ENCODE measurements around the gene XPR1. TPM values are rescaled to one million over a fixed set of nuclear protein-coding genes. Genes with fewer than 3 reads are reported as not detected.
"Not testable (repeated sequence)": the region's sequence is repeated elsewhere in the genome, so short reads cannot be mapped to it uniquely, and the experiment has no call there.

The XPR1 gene
- total and polyA plus RNA-seq, 3 donors from 2014 or later: 34.8 to 76.2 (median 71.8) TPM

DNA sequence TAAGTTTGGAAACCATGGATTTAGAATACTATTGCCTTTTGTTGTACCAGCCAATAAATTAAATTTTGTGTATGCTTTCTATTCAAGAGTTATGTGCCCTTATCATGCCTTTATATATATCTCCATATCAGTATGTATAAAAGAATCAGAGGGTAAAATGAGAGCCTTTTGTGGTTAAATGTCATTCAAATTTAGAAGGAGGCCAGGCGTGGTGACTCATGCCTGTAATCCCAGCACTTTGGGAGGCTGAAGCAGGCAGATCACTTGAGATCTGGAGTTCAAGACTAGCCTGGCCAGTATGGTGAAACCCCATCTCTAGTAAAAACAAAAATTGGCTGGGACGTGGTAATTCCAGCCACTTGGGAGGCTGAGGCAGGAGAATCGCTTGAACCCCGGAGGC is 88.9 kb downstream of the XPR1 start:
- no peak for DNase-seq
- intact Hi-C loops (cut with DNase I; ENCODE audit: low total_unique reads): no loop called here
- Histone ChIP-seq H3K4me1 (no peaks in the 10 kb centered on the region), H3K27ac (no peak overlapping the region), H3K4me3 (no peak overlapping the region), H3K9me3 (no peaks in the 10 kb centered on the region), H3K27me3 (no peaks in the 10 kb centered on the region), H3K36me3 (ENCODE audit: low read depth, missing control alignments) (no peaks in the 10 kb centered on the region)
- TF ChIP-seq, protein P1, sequence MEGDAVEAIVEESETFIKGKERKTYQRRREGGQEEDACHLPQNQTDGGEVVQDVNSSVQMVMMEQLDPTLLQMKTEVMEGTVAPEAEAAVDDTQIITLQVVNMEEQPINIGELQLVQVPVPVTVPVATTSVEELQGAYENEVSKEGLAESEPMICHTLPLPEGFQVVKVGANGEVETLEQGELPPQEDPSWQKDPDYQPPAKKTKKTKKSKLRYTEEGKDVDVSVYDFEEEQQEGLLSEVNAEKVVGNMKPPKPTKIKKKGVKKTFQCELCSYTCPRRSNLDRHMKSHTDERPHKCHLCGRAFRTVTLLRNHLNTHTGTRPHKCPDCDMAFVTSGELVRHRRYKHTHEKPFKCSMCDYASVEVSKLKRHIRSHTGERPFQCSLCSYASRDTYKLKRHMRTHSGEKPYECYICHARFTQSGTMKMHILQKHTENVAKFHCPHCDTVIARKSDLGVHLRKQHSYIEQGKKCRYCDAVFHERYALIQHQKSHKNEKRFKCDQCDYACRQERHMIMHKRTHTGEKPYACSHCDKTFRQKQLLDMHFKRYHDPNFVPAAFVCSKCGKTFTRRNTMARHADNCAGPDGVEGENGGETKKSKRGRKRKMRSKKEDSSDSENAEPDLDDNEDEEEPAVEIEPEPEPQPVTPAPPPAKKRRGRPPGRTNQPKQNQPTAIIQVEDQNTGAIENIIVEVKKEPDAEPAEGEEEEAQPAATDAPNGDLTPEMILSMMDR (IDR thresholded peaks at IDR 0.05): no peak
- TF ChIP-seq POLR2A (IDR thresholded peaks at IDR 0.05): no peak
- 95 to 96% methylated on average over 4 of the region's 4 CpGs for WGBS, 2 donors

DNA sequence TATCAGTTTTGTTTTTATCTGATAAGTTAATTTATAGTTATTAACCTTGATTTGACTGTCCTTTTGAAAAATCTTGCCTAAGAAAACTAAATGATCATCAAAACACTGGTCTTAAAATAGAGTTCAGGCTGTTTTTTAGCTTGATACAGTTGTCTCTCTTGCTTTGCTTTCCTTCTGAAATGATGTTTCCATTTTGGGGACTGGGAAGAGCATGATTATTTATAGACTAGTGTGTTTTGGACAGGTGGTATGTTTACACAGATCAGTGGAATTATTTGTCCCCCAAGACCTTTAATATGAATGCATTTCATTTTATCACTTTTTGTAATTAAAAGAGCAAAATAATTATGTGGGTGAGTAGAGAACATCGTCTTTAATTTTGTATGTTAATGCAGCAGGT is 90.8 kb downstream of the XPR1 start:
- no peaks in the 10 kb centered on the region for H3K36me3 ChIP-seq (ENCODE audit: low read depth, missing control alignments)
- no peaks in the 10 kb centered on the region for H3K4me1 ChIP-seq
- no peaks in the 10 kb centered on the region for H3K27me3 ChIP-seq
- H3K4me3 ChIP-seq: no peak overlapping the region
- intact Hi-C loops (cut with DNase I; ENCODE audit: low total_unique reads): no loop called here
- H3K9me3 ChIP-seq: no peaks in the 10 kb centered on the region
- TF ChIP-seq, protein P1 (IDR thresholded peaks at IDR 0.05): no peak
- no peak for TF ChIP-seq POLR2A (IDR thresholded peaks at IDR 0.05)
- 66 to 71% methylated on average over 1 of the region's 1 CpG for WGBS, 2 donors
- H3K27ac ChIP-seq: no peak overlapping the region
- no peak for DNase-seq

DNA sequence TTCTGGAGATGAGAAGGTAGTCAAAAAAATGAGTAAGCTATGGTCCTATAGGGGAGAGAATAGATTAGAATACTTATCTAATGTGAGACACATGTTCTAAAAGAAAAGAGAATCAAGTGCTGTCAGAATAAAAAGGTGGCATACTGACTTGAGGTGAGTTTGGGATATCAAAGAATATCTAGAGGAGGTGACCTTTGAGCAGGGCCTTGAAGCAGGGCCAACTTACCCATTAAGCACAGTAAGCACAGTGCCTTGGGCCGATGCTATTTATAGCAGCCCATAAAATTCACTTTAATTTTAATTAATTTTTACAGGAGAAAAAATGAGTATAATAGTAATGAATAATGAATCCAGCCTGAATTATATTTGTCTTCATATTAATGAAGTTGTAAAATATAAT is 92.2 kb downstream of the XPR1 start:
- DNase-seq: no peak
- no peak overlapping the region for H3K4me3 ChIP-seq
- WGBS, 2 donors: 82 to 97% methylated on average over 1 of the region's 1 CpG
- H3K9me3 ChIP-seq: no peaks in the 10 kb centered on the region
- no peak for TF ChIP-seq POLR2A (IDR thresholded peaks at IDR 0.05)
- TF ChIP-seq, protein P1 (IDR thresholded peaks at IDR 0.05): no peak
- no peaks in the 10 kb centered on the region for H3K27me3 ChIP-seq
- H3K36me3 ChIP-seq (ENCODE audit: low read depth, missing control alignments): no peaks in the 10 kb centered on the region
- intact Hi-C loops (cut with DNase I; ENCODE audit: low total_unique reads): no loop called here
- no peak overlapping the region for H3K27ac ChIP-seq
- no peaks in the 10 kb centered on the region for H3K4me1 ChIP-seq

DNA sequence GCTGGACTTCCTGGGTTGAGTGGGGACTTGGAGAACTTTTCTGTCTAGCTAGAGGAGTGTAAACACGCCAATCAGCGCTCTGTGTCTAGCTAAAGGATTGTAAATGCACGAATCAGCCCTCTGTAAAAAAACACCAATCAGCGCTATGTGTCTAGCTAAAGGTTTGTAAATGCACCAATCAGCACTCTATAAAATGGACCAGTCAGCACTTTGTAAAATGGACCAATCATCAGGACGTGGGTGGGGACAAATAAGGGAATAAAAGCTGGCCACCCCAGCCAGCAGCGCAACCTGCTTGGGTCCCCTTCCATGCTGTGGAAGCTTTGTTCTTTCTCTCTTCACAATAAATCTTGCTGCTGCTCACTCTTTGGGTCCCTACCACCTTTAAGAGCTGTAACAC is 94.2 kb downstream of the XPR1 start:
- H3K4me3 ChIP-seq; H3K36me3 ChIP-seq (ENCODE audit: low read depth, missing control alignments); intact Hi-C loops (cut with DNase I; ENCODE audit: low total_unique reads); DNase-seq; H3K9me3 ChIP-seq; H3K4me1 ChIP-seq; H3K27me3 ChIP-seq; H3K27ac ChIP-seq: not testable (repeated sequence)
- WGBS, 2 donors: 80 to 81% methylated on average over 6 of the region's 6 CpGs

DNA sequence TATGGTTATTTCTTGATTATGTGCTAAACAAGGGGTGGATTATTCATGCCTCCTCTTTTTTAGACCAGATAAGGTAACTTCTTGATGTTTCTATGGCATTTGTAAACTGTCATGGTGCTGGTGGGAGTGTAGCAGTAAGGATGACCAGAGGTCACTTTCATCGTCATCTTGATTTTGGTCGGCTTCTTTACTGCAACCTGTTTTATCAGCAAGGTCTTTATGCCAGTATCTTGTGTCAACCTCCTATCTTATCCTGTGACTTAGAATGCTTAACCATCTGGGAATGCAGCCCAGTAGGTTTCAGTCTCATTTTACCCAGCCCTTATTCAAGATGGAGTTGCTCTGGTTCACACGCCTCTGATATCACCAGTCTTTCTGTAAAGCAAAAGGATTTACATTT is 95.9 kb downstream of the XPR1 start:
- H3K36me3 ChIP-seq (ENCODE audit: low read depth, missing control alignments); H3K4me1 ChIP-seq; H3K9me3 ChIP-seq; H3K27me3 ChIP-seq; H3K4me3 ChIP-seq; DNase-seq; intact Hi-C loops (cut with DNase I; ENCODE audit: low total_unique reads); H3K27ac ChIP-seq: not testable (repeated sequence)
- WGBS, 2 donors: 64 to 81% methylated on average over 3 of the region's 3 CpGs

DNA sequence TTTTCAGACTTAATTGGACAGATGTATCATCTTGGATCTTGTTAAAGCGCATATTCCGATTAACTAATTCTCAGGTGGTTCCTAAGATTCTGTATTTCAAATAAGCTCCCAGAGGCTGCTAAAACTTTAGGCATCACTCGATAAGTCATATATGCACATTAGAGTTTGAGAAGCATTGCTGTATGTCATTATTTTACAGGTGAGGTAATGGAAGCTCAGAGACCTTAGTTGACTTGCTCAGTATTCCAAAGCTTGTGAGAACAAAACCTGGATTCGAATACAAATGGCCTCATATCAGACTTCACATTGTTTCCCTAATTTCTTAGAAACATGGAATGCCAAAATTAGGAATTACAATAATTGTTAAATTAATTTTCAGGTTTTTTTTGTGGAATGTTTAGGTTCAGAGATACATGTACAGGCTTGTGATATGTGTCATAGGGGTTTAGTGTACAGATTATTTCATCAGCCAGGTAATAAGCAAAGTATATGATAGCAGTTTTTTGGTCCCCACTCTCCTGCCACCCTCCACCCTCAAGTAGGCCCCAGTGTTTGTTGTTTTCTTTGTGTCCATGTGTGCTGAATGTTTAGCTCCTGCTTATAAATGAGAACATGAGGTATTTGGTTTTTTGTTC is 96.8 kb downstream of the XPR1 start:
- H3K36me3 ChIP-seq (ENCODE audit: low read depth, missing control alignments): no peaks in the 10 kb centered on the region
- H3K9me3 ChIP-seq: no peaks in the 10 kb centered on the region
- H3K4me3 ChIP-seq: no peak overlapping the region
- no peak for TF ChIP-seq POLR2A (IDR thresholded peaks at IDR 0.05)
- TF ChIP-seq, protein P1 (IDR thresholded peaks at IDR 0.05): no peak
- no peak overlapping the region for H3K27ac ChIP-seq
- intact Hi-C loops (cut with DNase I; ENCODE audit: low total_unique reads): no loop called here
- H3K4me1 ChIP-seq: no peaks in the 10 kb centered on the region
- 86 to 91% methylated on average over 4 of the region's 4 CpGs for WGBS, 2 donors
- no peaks in the 10 kb centered on the region for H3K27me3 ChIP-seq
- DNase-seq: no peak
